PC-3 (cell line): ENCODE data around the gene VPS18. TPM values are rescaled to one million over a fixed set of nuclear protein-coding genes. Genes with fewer than 3 reads are reported as not detected.

ENCODE experiments used
- ATAC-seq: fragments of 200-7000 bp; cut with Tn5 transposase; 2 replicates; pipeline ENCODE4 v1.9.1; 2020; ENCODE audit warnings: mild to moderate bottlenecking, moderate library complexity
- BruUV-seq: library from RNA; stranded (reverse); fragments of 400-500 nt; replicated peaks from 2 replicates; lab custom pipeline; 2021; lab: Mats Ljungman, UMichigan
- CTCF ChIA-PET: fragments of 300-600 bp; sonication (Branson Sonifier 250); formaldehyde crosslinking; loops from one replicate; lab custom pipeline; 2022; ENCODE audit warnings: antibody characterized with exemption; lab: Charles Lee
- POLR2A ChIA-PET: fragments of 300-600 bp; sonication (Branson Sonifier 250); formaldehyde crosslinking; loops from one replicate; lab custom pipeline; 2022; ENCODE audit warnings: antibody characterized with exemption; ENCODE audit not compliant: unreplicated experiment; lab: Charles Lee
- DNase-seq: peaks from one replicate; pipeline ENCODE4 v3.0.0-alpha.2; 2015
- H2AFZ ChIP-seq: fragments of 300-600 bp; sonication (generic); 2 replicates; pipeline ENCODE4 v1.6.0; 2016; ENCODE audit warnings: antibody characterized with exemption, low read length
- H3F3A ChIP-seq: fragments of 300-600 bp; sonication (generic); one replicate; pipeline ENCODE4 v1.6.0; 2017; ENCODE audit warnings: antibody characterized with exemption, low read length, control low read depth, mild to moderate bottlenecking; ENCODE audit not compliant: unreplicated experiment
- H3K27ac ChIP-seq: fragments of 300-600 bp; sonication (generic); 2 replicates; pipeline ENCODE4 v1.5.1; 2016; ENCODE audit warnings: mild to moderate bottlenecking, low read length
- H3K27me3 ChIP-seq: fragments of 300-600 bp; sonication (generic); 2 replicates; pipeline ENCODE4 v1.6.1; 2016; ENCODE audit warnings: low read length, mixed read lengths
- H3K36me3 ChIP-seq: fragments of 300-600 bp; sonication (generic); 2 replicates; pipeline ENCODE4 v1.6.1; 2016; ENCODE audit warnings: low read depth, mixed run types, low read length, mixed read lengths
- H3K4me1 ChIP-seq: fragments of 300-600 bp; sonication (generic); 2 replicates; pipeline ENCODE4 v1.5.1; 2016; ENCODE audit warnings: low read length; ENCODE audit not compliant: insufficient read depth
- H3K4me2 ChIP-seq: fragments of 300-600 bp; sonication (generic); 2 replicates; pipeline ENCODE4 v1.6.0; 2016; ENCODE audit warnings: low read length
- H3K4me3 ChIP-seq: fragments of 300-600 bp; sonication (generic); 2 replicates; pipeline ENCODE4 v1.5.1; 2016; ENCODE audit warnings: mild to moderate bottlenecking, low read length, mixed read lengths
- H3K79me2 ChIP-seq: fragments of 300-600 bp; sonication (generic); 2 replicates; pipeline ENCODE4 v1.6.1; 2017; ENCODE audit warnings: low read length, mixed read lengths
- H3K9ac ChIP-seq: fragments of 300-600 bp; sonication (generic); 2 replicates; pipeline ENCODE4 v1.6.0; 2016; ENCODE audit warnings: mild to moderate bottlenecking, low read length
- H3K9me2 ChIP-seq: fragments of 300-600 bp; sonication (generic); replicated peaks from 2 replicates; pipeline ENCODE4 v1.6.1; 2016; ENCODE audit warnings: mixed run types, low read length, mixed read lengths
- H3K9me3 ChIP-seq: fragments of 300-600 bp; sonication (generic); 2 replicates; pipeline ENCODE4 v1.6.1; 2016; ENCODE audit warnings: low read length, mixed read lengths
- H4K20me1 ChIP-seq: fragments of 300-600 bp; sonication (generic); 2 replicates; pipeline ENCODE4 v1.6.1; 2016; ENCODE audit warnings: low read length, mixed read lengths
- EZH2 ChIP-seq: fragments of 300-600 bp; sonication (generic); IDR thresholded peaks from one replicate; pipeline ENCODE4 v1.6.1; 2017; ENCODE audit warnings: antibody characterized with exemption, mild to moderate bottlenecking, low read length; ENCODE audit not compliant: unreplicated experiment
- EZH2phosphoT487 ChIP-seq: fragments of 300-600 bp; sonication (generic); IDR thresholded peaks from 2 replicates; pipeline ENCODE4 v1.6.1; 2018; ENCODE audit warnings: mild to moderate bottlenecking, antibody characterized with exemption, low read length, borderline replicate concordance
- intact Hi-C: fragments of 100-400 bp; cut with micrococcal nuclease; formaldehyde crosslinking; loops from 2 replicates; pipeline ENCODE4 v1.9.0; 2023
- total RNA-seq: library from RNA; depleted of rRNA; stranded (reverse); fragments of >200 nt; gene quantifications from 2 replicates; pipeline ENCODE4 v1.2.3, GENCODE V29; 2014
- TF ChIP-seq, protein P1 (sequence below): fragments of 300-600 bp; sonication (generic); conservative IDR thresholded peaks from 2 replicates; pipeline ENCODE4 v1.5.1; 2017; ENCODE audit warnings: antibody characterized with exemption, low read depth, mild to moderate bottlenecking, low read length

VPS18 gene
- total RNA-seq, 1 experiment from 2014 or later: 37.6 TPM

DNA sequence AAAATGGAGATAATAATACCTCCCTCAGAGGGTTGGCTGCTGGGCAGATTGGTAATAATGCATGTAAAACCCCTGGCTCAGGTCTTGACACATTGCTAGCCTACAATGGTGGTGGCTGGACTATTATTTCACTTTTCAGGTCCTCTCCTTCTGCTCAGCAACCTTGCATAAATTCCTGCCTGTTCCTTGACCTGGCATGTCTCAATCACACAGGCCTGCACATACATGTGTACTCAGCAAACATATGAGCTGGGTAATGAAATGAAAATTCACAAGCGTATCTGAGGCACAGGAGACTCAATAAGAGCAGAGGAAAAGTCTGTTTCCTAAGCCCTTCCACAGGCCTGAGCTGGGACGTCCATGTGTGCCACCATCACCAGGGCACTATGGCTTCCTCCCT lies 17.4 kb downstream of the VPS18 start:
- Histone ChIP-seq H3K79me2 (no peaks in the 10 kb centered on the region), H3K27me3 (no peaks in the 10 kb centered on the region), H3K4me1 (peaks cover 18% of the 10 kb centered on the region), H3K9ac (no peak overlapping the region), H3F3A (no peaks in the 10 kb centered on the region), H3K27ac (no peak overlapping the region), H3K9me3 (no peaks in the 10 kb centered on the region), H2AFZ (no peak overlapping the region), H3K4me2 (no peak overlapping the region), H4K20me1 (no peaks in the 10 kb centered on the region), H3K9me2 (no peaks in the 10 kb centered on the region), H3K36me3 (no peaks in the 10 kb centered on the region), H3K4me3 (no peak overlapping the region)
- ChIA-PET POLR2A (no interaction called here), CTCF (no interaction called here)
- BruUV-seq: no TSS peak
- ATAC-seq: no peak
- TF ChIP-seq EZH2phosphoT487: no peak
- no peak for TF ChIP-seq EZH2
- TF ChIP-seq, protein P1, sequence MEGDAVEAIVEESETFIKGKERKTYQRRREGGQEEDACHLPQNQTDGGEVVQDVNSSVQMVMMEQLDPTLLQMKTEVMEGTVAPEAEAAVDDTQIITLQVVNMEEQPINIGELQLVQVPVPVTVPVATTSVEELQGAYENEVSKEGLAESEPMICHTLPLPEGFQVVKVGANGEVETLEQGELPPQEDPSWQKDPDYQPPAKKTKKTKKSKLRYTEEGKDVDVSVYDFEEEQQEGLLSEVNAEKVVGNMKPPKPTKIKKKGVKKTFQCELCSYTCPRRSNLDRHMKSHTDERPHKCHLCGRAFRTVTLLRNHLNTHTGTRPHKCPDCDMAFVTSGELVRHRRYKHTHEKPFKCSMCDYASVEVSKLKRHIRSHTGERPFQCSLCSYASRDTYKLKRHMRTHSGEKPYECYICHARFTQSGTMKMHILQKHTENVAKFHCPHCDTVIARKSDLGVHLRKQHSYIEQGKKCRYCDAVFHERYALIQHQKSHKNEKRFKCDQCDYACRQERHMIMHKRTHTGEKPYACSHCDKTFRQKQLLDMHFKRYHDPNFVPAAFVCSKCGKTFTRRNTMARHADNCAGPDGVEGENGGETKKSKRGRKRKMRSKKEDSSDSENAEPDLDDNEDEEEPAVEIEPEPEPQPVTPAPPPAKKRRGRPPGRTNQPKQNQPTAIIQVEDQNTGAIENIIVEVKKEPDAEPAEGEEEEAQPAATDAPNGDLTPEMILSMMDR: no peak
- intact Hi-C loops: no loop called here
- DNase-seq: no peak

DNA sequence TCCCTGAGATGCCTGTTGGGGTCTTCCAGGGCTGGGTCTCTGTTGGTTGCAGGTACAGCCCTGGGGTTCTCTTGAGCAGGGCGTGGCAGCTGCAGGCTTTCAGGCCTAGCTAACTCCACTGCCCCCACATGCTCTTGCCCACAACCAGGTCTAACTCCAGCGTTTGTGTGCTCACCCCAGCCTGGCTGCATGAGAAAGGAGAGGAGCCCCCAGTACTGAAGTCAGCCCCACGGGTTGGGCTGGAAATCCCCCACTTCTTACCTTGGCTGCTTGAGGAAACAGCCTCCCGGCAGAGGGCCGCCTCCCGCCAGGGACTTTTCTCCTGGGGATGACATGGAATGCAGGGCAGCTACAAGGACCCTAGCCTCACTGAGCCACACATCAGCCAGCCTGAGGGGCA lies 18.2 kb downstream of the VPS18 start:
- CTCF ChIA-PET: no interaction called here
- ATAC-seq (no peak), DNase-seq (no peak)
- no peak overlapping the region for H3K4me2 ChIP-seq
- H3F3A ChIP-seq: no peaks in the 10 kb centered on the region
- BruUV-seq: no TSS peak
- H2AFZ ChIP-seq: no peak overlapping the region
- H3K79me2 ChIP-seq: no peaks in the 10 kb centered on the region
- POLR2A ChIA-PET: no interaction called here
- H3K9me3 ChIP-seq: no peaks in the 10 kb centered on the region
- H4K20me1 ChIP-seq: no peaks in the 10 kb centered on the region
- no peaks in the 10 kb centered on the region for H3K27me3 ChIP-seq
- no peaks in the 10 kb centered on the region for H3K36me3 ChIP-seq
- no peak for TF ChIP-seq EZH2
- no peak for TF ChIP-seq EZH2phosphoT487
- TF ChIP-seq, protein P1: no peak
- H3K9me2 ChIP-seq: no peaks in the 10 kb centered on the region
- no peak overlapping the region for H3K27ac ChIP-seq
- H3K9ac ChIP-seq: no peak overlapping the region
- intact Hi-C loops: no loop called here
- H3K4me1 ChIP-seq: peaks cover 11% of the 10 kb centered on the region
- no peak overlapping the region for H3K4me3 ChIP-seq

DNA sequence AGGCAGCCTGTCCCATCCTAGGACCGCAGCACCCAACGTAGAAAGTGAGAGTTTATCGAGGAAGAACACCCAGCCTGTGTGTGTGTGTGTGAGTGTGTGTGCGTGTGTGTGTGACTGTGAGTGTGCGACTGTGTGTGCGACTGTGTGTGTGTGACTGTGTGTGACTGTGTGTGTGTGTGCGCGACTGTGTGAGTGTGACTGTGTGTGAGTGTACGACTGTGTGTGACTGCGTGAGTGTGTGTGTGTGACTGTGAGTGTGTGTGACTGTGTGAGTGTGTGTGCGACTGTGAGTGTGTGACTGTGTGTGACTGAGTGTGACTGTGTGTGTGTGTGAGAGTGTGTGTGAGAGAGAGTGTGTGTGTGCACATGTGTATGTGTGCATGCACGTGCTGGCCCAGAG lies 19.8 kb downstream of the VPS18 start:
- Histone ChIP-seq H3K79me2 (no peaks in the 10 kb centered on the region), H3K9me2 (no peaks in the 10 kb centered on the region), H3K27ac (no peak overlapping the region), H3K4me2 (no peak overlapping the region), H3K9ac (no peak overlapping the region), H3K4me3 (no peak overlapping the region), H3K4me1 (peaks cover 7% of the 10 kb centered on the region; the same call in 1 of the 2 replicates), H2AFZ (no peak overlapping the region), H3K27me3 (no peaks in the 10 kb centered on the region), H3K9me3 (no peaks in the 10 kb centered on the region), H3K36me3 (no peaks in the 10 kb centered on the region), H4K20me1 (no peaks in the 10 kb centered on the region), H3F3A (no peaks in the 10 kb centered on the region)
- no peak for DNase-seq
- ATAC-seq: no peak
- ChIA-PET POLR2A (no interaction called here), CTCF (no interaction called here)
- TF ChIP-seq EZH2phosphoT487 (no peak), EZH2 (no peak)
- TF ChIP-seq, protein P1: no peak
- intact Hi-C loops: no loop called here
- BruUV-seq: no TSS peak
